Choroid plexus epithelial cell (primary cell): ENCODE results near the gene DLGAP1.

Experiments
- DNase-seq: peaks from one replicate; pipeline ENCODE4 v3.0.0-alpha.2; 2010; ENCODE audit warnings: low read depth
- H3K4me3 ChIP-seq: 2 replicates; pipeline ENCODE4 v1.5.1; 2011; ENCODE audit warnings: low read depth, mild to moderate bottlenecking, control low read depth, low read length, moderate library complexity
- TF ChIP-seq, protein P1 (sequence below): conservative IDR thresholded peaks from 2 replicates; pipeline ENCODE4 v1.5.1; 2011; ENCODE audit warnings: low read depth, mild to moderate bottlenecking, control low read depth, inconsistent platforms, low read length, moderate library complexity

The DLGAP1 gene

GRCh38 chr18:4224031-4224704, 230.9 kb downstream of the DLGAP1 start:
- no peak overlapping the region for H3K4me3 ChIP-seq
- DNase-seq = no peak
- TF ChIP-seq, protein P1, sequence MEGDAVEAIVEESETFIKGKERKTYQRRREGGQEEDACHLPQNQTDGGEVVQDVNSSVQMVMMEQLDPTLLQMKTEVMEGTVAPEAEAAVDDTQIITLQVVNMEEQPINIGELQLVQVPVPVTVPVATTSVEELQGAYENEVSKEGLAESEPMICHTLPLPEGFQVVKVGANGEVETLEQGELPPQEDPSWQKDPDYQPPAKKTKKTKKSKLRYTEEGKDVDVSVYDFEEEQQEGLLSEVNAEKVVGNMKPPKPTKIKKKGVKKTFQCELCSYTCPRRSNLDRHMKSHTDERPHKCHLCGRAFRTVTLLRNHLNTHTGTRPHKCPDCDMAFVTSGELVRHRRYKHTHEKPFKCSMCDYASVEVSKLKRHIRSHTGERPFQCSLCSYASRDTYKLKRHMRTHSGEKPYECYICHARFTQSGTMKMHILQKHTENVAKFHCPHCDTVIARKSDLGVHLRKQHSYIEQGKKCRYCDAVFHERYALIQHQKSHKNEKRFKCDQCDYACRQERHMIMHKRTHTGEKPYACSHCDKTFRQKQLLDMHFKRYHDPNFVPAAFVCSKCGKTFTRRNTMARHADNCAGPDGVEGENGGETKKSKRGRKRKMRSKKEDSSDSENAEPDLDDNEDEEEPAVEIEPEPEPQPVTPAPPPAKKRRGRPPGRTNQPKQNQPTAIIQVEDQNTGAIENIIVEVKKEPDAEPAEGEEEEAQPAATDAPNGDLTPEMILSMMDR = no peak

GRCh38 chr18:4211111-4211837, 243.8 kb downstream of the DLGAP1 start:
- DNase-seq = no peak
- no peak overlapping the region for H3K4me3 ChIP-seq
- TF ChIP-seq, protein P1 = no peak

GRCh38 chr18:4208366-4208765, 246.7 kb downstream of the DLGAP1 start:
- TF ChIP-seq, protein P1 = no peak
- no peak for DNase-seq
- no peak overlapping the region for H3K4me3 ChIP-seq

DNA sequence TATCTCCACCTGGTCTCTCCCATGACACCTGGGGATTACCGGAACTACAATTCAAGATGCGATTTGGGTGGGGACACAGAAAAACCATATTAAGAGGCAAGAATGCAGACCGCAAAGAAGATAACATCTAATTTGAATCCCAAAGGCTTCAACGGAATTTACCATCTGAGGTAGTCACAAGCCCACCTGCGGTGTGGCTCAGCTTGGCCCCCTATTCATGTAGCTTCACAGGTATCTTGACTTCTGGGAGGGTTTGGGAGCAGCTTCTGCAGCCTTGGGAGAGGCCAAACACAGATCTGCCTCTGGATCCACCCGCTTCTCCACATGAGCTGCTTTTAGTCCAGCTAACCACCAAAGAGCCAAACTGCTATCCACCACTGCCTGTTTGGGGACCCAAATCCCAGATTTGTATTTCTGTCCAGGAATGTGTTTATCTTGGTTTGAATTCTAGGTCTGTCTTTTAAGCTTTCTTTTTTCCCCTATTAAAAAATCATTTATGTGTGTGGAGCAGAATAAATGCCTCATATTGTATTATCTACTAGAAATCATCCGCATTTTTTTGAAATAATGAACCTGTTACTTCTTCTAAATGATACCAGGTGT, 247.6 kb downstream of the DLGAP1 start:
- DNase-seq = no peak
- TF ChIP-seq, protein P1 = no peak
- H3K4me3 ChIP-seq = no peak overlapping the region

DNA sequence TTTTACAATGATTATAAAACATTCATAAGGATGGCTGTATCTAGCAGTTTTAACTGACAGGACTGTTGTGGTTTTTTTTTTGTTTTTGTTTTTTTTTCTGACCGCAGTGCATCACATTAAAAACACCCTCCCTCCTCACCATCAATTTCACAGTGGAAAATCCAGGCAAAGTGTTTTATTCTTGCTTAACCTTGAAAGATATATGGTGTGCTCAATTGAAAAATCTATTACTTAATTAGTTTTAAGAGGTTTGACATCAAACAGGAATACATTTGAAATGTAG, 250.7 kb downstream of the DLGAP1 start:
- H3K4me3 ChIP-seq = no peak overlapping the region
- no peak for DNase-seq
- TF ChIP-seq, protein P1 = no peak

DNA sequence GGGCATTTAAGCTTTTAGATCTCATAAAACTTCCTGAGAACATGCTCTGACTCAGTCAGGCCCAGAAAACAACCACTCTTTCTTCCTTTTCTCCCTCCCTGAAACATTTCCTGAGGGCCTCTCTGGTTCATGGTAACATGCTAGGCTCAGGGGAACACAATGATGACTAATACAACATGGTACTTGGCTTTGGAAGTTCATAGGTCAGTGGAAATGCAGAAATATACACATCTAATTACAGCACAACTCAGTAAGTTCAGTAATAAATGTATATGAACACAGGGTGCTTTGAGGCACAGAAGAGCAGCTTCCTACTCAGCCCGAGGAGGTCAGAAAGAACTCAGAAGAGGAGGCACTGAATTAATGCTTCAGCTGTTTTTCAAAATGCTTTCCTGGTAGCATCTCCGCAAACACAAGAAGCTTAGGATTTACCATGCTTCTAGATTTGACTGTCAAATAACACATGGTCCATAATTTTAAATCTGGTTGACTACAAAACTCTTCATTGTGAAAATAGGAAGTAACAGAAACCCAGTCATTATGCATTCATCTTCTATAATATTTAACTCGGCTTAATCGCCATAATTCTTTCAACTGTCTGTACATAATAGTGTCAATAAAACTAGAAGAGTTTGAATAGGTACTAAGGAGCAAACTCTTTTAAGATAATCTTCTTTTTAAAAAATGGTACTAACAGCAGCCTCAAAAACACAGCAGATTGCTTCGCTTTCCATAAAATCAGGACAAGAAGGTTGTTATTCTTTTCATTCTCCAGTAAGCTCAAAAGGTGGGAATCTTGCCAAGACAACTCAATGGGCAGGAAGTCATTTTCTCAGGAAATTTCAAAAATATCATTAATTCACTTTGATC, 251.3 kb downstream of the DLGAP1 start:
- H3K4me3 ChIP-seq = no peak overlapping the region
- TF ChIP-seq, protein P1 = no peak
- no peak for DNase-seq
